H1 (cell line): Measurements from ENCODE around the gene PPP1CC. TPM values are rescaled to one million over a fixed set of nuclear protein-coding genes. Genes with fewer than 3 reads are reported as not detected.

ENCODE experiments used
- CTCF ChIA-PET: fragments of 300-600 bp; sonication (Branson Sonifier 250); formaldehyde crosslinking; loops from one replicate; lab custom pipeline; 2021; ENCODE audit not compliant: partially characterized antibody; lab: Charles Lee
- POLR2A ChIA-PET: fragments of 300-600 bp; sonication (Branson Sonifier 250); formaldehyde crosslinking; loops from one replicate; lab custom pipeline; 2021; ENCODE audit warnings: inconsistent platforms; ENCODE audit not compliant: partially characterized antibody; lab: Charles Lee
- DNase-seq, 2 experiments: peaks; one replicate each; pipeline versions ENCODE4 v3.0.0 to v3.0.0-alpha.2; 2010 to 2022; ENCODE audit warnings: low spot score in 2 of 2, low read depth in 1 of 2, mixed read lengths in 1 of 2
- FAIRE-seq: peaks from 2 replicates; lab custom pipeline; 2011; peaks lifted over from hg19 to GRCh38; lab: Jason Lieb, UNC
- H2AFZ ChIP-seq: 2 replicates; pipeline ENCODE4 v1.8.1; 2012; ENCODE audit warnings: low read length, inconsistent platforms
- H2AK5ac ChIP-seq: 2 replicates; pipeline ENCODE4 v1.6.1; 2013; ENCODE audit warnings: low read depth, low read length
- H2BK120ac ChIP-seq: replicated peaks from 2 replicates; pipeline ENCODE3; 2013; ENCODE audit warnings: low read depth, low read length, inconsistent platforms
- H2BK12ac ChIP-seq: 2 replicates; pipeline ENCODE4 v1.6.1; 2013; ENCODE audit warnings: low read depth, low read length
- H2BK15ac ChIP-seq: 2 replicates; pipeline ENCODE4 v1.6.1; 2013; ENCODE audit warnings: low read length
- H2BK20ac ChIP-seq: 2 replicates; pipeline ENCODE4 v1.6.1; 2013; ENCODE audit warnings: low read length
- H2BK5ac ChIP-seq: 2 replicates; pipeline ENCODE4 v1.6.1; 2013; ENCODE audit warnings: low read depth, low read length
- H3K14ac ChIP-seq: 2 replicates; pipeline ENCODE4 v1.6.1; 2013; ENCODE audit warnings: inconsistent platforms; ENCODE audit not compliant: insufficient read length
- H3K18ac ChIP-seq: 2 replicates; pipeline ENCODE4 v1.6.1; 2013; ENCODE audit warnings: low read length; ENCODE audit errors: extremely low read depth
- H3K23ac ChIP-seq: 2 replicates; pipeline ENCODE4 v1.6.1; 2013; ENCODE audit warnings: inconsistent platforms; ENCODE audit not compliant: insufficient read length
- H3K23me2 ChIP-seq: 2 replicates; pipeline ENCODE4 v1.6.1; 2013; ENCODE audit warnings: low read depth, low read length
- H3K27ac ChIP-seq: 2 replicates; pipeline ENCODE4 v1.6.1; 2011; ENCODE audit warnings: low read depth, low read length, inconsistent platforms
- H3K27me3 ChIP-seq, 4 experiments: replicated peaks in 1 of 4; 1 replicate in 1 of 4; 2 replicates in 3 of 4; pipeline versions ENCODE4 v1.6.1 to v1.8.1; 2011 to 2013; ENCODE audit warnings: low read length in 3 of 4, mild to moderate bottlenecking in 3 of 4, inconsistent platforms in 2 of 4, mixed read lengths in 2 of 4, moderate library complexity in 1 of 4; ENCODE audit not compliant: control insufficient read depth in 3 of 4, insufficient read depth in 3 of 4; ENCODE audit errors: extremely low read depth in 1 of 4
- H3K36me3 ChIP-seq, 4 experiments: 2 replicates each; pipeline versions ENCODE4 v1.6.1 to v1.8.1; 2011 to 2013; ENCODE audit warnings: mild to moderate bottlenecking in 4 of 4, low read length in 3 of 4, moderate library complexity in 2 of 4, control low read depth in 1 of 4, inconsistent platforms in 1 of 4; ENCODE audit not compliant: insufficient read depth in 4 of 4, control insufficient read depth in 2 of 4
- H3K4ac ChIP-seq: replicated peaks from 2 replicates; pipeline ENCODE3; 2013; ENCODE audit warnings: low read length, low read depth, mixed read lengths, inconsistent platforms; ENCODE audit not compliant: insufficient read length
- H3K4me1 ChIP-seq, 4 experiments: replicated peaks in 1 of 4; 1 replicate in 1 of 4; 2 replicates in 3 of 4; pipeline versions ENCODE4 v1.6.1 to v1.8.1; 2011 to 2013; ENCODE audit warnings: low read length in 3 of 4, inconsistent platforms in 2 of 4, mixed read lengths in 1 of 4; ENCODE audit not compliant: insufficient read depth in 4 of 4, control insufficient read depth in 3 of 4
- H3K4me2 ChIP-seq, 2 experiments: 2 replicates each; pipeline versions ENCODE4 v1.6.1 to v1.8.1; 2011 to 2013; ENCODE audit warnings: low read depth in 2 of 2, low read length in 2 of 2, control low read depth in 1 of 2, inconsistent platforms in 1 of 2, mild to moderate bottlenecking in 1 of 2; ENCODE audit not compliant: insufficient read depth in 1 of 2
- H3K4me3 ChIP-seq, 4 experiments: fragments of 200-600, 300-600 bp in 1 of 4; sonication (generic), shearing (Covaris generic), sonication (Bioruptor Twin) in 1 of 4; 2 replicates each; pipeline versions ENCODE4 v1.5.1 to v1.8.1; 2011 to 2016; ENCODE audit warnings: low read length in 4 of 4, low read depth in 3 of 4, control low read depth in 2 of 4, inconsistent platforms in 2 of 4, mild to moderate bottlenecking in 2 of 4, mixed read lengths in 1 of 4, moderate library complexity in 1 of 4; ENCODE audit not compliant: insufficient read depth in 2 of 4; ENCODE audit errors: extremely low read depth in 1 of 4
- H3K56ac ChIP-seq: replicated peaks from 2 replicates; pipeline ENCODE3; 2013; ENCODE audit warnings: low read depth, mild to moderate bottlenecking, mixed read lengths, low read length, inconsistent platforms; ENCODE audit not compliant: insufficient read length
- H3K79me1 ChIP-seq: 2 replicates; pipeline ENCODE4 v1.6.1; 2013; ENCODE audit warnings: low read depth, low read length, control low read depth
- H3K79me2 ChIP-seq, 2 experiments: 2 replicates each; pipeline versions ENCODE4 v1.6.1 to v1.8.1; 2012 to 2013; ENCODE audit warnings: low read length in 2 of 2, mild to moderate bottlenecking in 2 of 2, inconsistent platforms in 1 of 2; ENCODE audit not compliant: insufficient read depth in 2 of 2, control insufficient read depth in 1 of 2
- H3K9ac ChIP-seq, 4 experiments: replicated peaks in 1 of 4; 1 replicate in 1 of 4; 2 replicates in 3 of 4; pipeline versions ENCODE4 v1.6.1 to v1.8.1; 2011 to 2013; ENCODE audit warnings: low read depth in 3 of 4, low read length in 3 of 4, control low read depth in 2 of 4, mild to moderate bottlenecking in 2 of 4, moderate library complexity in 2 of 4, inconsistent platforms in 1 of 4; ENCODE audit errors: extremely low read depth in 1 of 4
- H3K9me3 ChIP-seq, 2 experiments: 2 replicates each; pipeline versions ENCODE4 v1.6.1 to v1.8.1; 2012 to 2013; ENCODE audit warnings: mild to moderate bottlenecking in 2 of 2, moderate library complexity in 2 of 2, control low read depth in 1 of 2, inconsistent platforms in 1 of 2, low read depth in 1 of 2, low read length in 1 of 2, mixed read lengths in 1 of 2; ENCODE audit not compliant: insufficient read depth in 2 of 2
- H4K20me1 ChIP-seq, 2 experiments: replicated peaks in 1 of 2; 2 replicates each; pipeline versions ENCODE3 to v1.8.1; 2011 to 2013; ENCODE audit warnings: inconsistent platforms in 2 of 2, low read length in 2 of 2, mild to moderate bottlenecking in 1 of 2; ENCODE audit not compliant: insufficient read depth in 2 of 2, control insufficient read depth in 1 of 2
- H4K5ac ChIP-seq: 2 replicates; pipeline ENCODE4 v1.6.1; 2013; ENCODE audit warnings: low read length, low read depth, mixed read lengths, inconsistent platforms; ENCODE audit not compliant: insufficient read length
- H4K8ac ChIP-seq: 2 replicates; pipeline ENCODE4 v1.8.0; 2013; ENCODE audit warnings: mild to moderate bottlenecking, moderate library complexity, low read length, inconsistent platforms; ENCODE audit not compliant: insufficient read depth; ENCODE audit errors: extremely low read depth
- H4K91ac ChIP-seq: replicated peaks from 2 replicates; pipeline ENCODE3; 2013; ENCODE audit warnings: low read length, mixed read lengths, inconsistent platforms; ENCODE audit not compliant: insufficient read length
- BRCA1 ChIP-seq: IDR thresholded peaks from 2 replicates; pipeline ENCODE4 v1.6.1; 2012; ENCODE audit warnings: low read depth, low read length, improper control_type of control experiment
- WGBS, 2 experiments: shearing (Covaris generic) in 1 of 2; methylation state at CpG; one replicate each; pipeline versions ENCODE4 v1.1.6 to v1.1.7; 2013 to 2015; ENCODE audit warnings: low lambda C conversion rate in 2 of 2, mixed read lengths in 2 of 2, inconsistent platforms in 1 of 2, low coverage in 1 of 2, missing lambda C conversion rate in 1 of 2; ENCODE audit not compliant: insufficient replicate concordance in 2 of 2, insufficient coverage in 1 of 2, insufficient read length in 1 of 2; ENCODE audit errors: extremely low coverage in 1 of 2, missing lambda C conversion rate in 1 of 2; 5-methylcytosine and 5-hydroxymethylcytosine counted together
- polyA plus RNA-seq, 7 experiments: library from polyadenylated mRNA; depleted of rRNA in 3 of 7; stranded (reverse) in 5 of 7; unstranded in 2 of 7; fragments of >200 nt in 5 of 7; fragments of 200-250 nt in 2 of 7; gene quantifications; 1 replicate in 5 of 7; 2 replicates in 1 of 7; 4 replicates in 1 of 7; pipeline versions ENCODE4 v1.2.1 to v1.2.3, GENCODE V29; 2011 to 2013; ENCODE audit warnings: missing spikeins in 2 of 7, mixed read lengths in 2 of 7
- total RNA-seq: library from RNA; stranded (reverse); fragmentation: NEBNext Ultra II Directional; extraction: Animal tissue kit (Norgen Biotek cat#: 25700); gene quantifications from 2 replicates; pipeline ENCODE4 v1.2.1, GENCODE V29; 2021

The PPP1CC gene
- total and polyA plus RNA-seq, 2 of the 8 experiments (the other 6 are each of a cell fraction or from before 2014, with no cell fraction given) = 193 to 350 TPM

DNA sequence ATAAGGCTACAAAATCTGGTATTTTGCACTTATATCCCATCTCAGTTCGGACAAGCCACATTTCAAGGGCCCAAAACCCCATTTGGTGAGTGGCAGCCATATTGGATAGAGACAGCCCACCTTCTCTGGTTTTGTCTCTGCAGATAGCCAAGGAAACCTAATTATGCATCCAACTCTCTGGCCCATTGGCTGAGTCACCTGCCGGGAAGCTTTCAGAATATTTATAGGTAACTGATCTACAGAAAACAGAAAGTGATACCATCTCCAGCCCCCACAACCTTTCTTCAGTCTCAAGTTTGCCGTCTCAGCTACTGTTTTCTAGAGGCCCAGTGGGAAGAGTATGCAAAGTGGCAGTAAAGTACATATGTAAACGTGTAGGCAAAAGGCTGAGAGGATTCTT, 33.7 kb upstream of the PPP1CC start:
- DNase-seq = no peak
- H2BK12ac ChIP-seq = no peak overlapping the region
- no peak overlapping the region for H2BK120ac ChIP-seq
- H3K4me2 ChIP-seq = no peak overlapping the region
- no peak overlapping the region for H3K23ac ChIP-seq
- no peak overlapping the region for H3K27ac ChIP-seq
- no peak overlapping the region for H4K91ac ChIP-seq
- no peak overlapping the region for H4K5ac ChIP-seq
- ChIA-PET POLR2A (interaction anchor here (1.0 to 1.1 kb wide), 2 partner anchors 22 to 30 kb away, joined by 3 read pairs; no protein-coding TSS in a partner anchor), CTCF (interaction anchor here (1.1 kb wide), 2 partner anchors 112 to 119 kb away, joined by 4 to 5 read pairs; no protein-coding TSS in a partner anchor)
- no peak overlapping the region for H3K14ac ChIP-seq
- no peak overlapping the region for H2AFZ ChIP-seq
- H3K9ac ChIP-seq = no peak overlapping the region
- no peaks in the 10 kb centered on the region for H3K79me1 ChIP-seq
- 71% methylated on average over 4 of the region's 4 CpGs; no CpG with 5 or more reads in 1 of the 2 experiments for WGBS, 2 experiments
- no peak overlapping the region for H3K4ac ChIP-seq
- H4K20me1 ChIP-seq = no peaks in the 10 kb centered on the region
- FAIRE-seq = no peak
- no peak overlapping the region for H2BK15ac ChIP-seq
- H3K4me1 ChIP-seq = no peaks in the 10 kb centered on the region
- no peak overlapping the region for H2BK5ac ChIP-seq
- H3K27me3 ChIP-seq = no peaks in the 10 kb centered on the region
- H3K56ac ChIP-seq = no peak overlapping the region
- H3K23me2 ChIP-seq = no peaks in the 10 kb centered on the region
- no peak overlapping the region for H2AK5ac ChIP-seq
- no peak overlapping the region for H4K8ac ChIP-seq
- no peaks in the 10 kb centered on the region for H3K79me2 ChIP-seq
- no peak overlapping the region for H3K4me3 ChIP-seq
- 0 out of 4 replicates have a peak, but pooled peaks cover under 1% of the 10 kb centered on the region in 2 experiments for H3K9me3 ChIP-seq
- no peak overlapping the region for H3K18ac ChIP-seq
- H2BK20ac ChIP-seq = no peak overlapping the region
- no peaks in the 10 kb centered on the region for H3K36me3 ChIP-seq
- TF ChIP-seq BRCA1 = no peak
